IPS-NIHi11 (cell line): ENCODE results near the gene ACKR2.
A peak's percentile ranks its signal among the peaks of the same experiment; 100 is the strongest.

Experiments
- DNase-seq: peaks from one replicate; pipeline ENCODE4 v3.0.0; 2012; ENCODE audit warnings: mixed read lengths, low spot score

Gene ACKR2

GRCh38 chr3:42887084-42887483, 77.8 kb downstream of the ACKR2 start:
- DNase-seq = no peak

- DNase-seq = peak; percentile 34
Measured at GRCh38 chr3:42891042-42891441, 81.8 kb downstream of the ACKR2 start.

DNA sequence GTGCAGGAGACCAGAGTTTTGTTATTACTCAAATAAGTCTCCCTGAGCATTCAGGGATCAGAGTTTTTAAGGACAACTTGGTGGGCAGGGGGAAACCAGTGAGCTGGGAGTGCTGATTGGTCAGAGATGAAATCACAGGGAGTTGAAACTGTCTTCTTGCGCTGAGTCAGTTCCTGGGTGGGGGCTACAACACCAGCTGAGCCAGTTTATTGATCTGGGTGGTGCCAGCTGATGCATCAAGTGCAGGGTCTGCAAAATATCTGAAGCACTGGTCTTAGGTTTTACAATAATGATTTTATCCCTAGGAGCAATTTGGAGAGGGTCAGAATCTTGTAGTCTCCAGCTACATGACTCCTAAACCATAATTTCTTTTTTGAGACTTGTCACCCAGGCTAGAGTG, 82.9 kb downstream of the ACKR2 start:
- DNase-seq = no peak

- no peak for DNase-seq
Measured at GRCh38 chr3:42892807-42893206, 83.6 kb downstream of the ACKR2 start.

- DNase-seq = no peak
Measured at GRCh38 chr3:42894698-42895579, 85.7 kb downstream of the ACKR2 start.

DNA sequence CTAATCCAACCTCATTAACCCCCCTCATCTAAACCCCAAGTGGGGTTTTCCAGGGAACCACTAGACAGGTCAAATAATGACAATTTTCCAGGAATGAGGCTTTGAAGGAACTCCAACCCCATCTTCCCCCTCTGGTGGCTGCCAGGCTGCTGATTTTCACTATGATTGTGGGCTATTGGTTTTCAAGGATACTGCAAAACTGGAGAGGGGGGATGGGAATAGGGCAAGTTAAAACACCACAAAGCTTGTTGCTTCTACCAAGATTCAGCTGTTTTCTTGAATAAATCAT, 86.3 kb downstream of the ACKR2 start:
- no peak for DNase-seq

GRCh38 chr3:42898896-42899675, 89.8 kb downstream of the ACKR2 start:
- DNase-seq = no peak

DNA sequence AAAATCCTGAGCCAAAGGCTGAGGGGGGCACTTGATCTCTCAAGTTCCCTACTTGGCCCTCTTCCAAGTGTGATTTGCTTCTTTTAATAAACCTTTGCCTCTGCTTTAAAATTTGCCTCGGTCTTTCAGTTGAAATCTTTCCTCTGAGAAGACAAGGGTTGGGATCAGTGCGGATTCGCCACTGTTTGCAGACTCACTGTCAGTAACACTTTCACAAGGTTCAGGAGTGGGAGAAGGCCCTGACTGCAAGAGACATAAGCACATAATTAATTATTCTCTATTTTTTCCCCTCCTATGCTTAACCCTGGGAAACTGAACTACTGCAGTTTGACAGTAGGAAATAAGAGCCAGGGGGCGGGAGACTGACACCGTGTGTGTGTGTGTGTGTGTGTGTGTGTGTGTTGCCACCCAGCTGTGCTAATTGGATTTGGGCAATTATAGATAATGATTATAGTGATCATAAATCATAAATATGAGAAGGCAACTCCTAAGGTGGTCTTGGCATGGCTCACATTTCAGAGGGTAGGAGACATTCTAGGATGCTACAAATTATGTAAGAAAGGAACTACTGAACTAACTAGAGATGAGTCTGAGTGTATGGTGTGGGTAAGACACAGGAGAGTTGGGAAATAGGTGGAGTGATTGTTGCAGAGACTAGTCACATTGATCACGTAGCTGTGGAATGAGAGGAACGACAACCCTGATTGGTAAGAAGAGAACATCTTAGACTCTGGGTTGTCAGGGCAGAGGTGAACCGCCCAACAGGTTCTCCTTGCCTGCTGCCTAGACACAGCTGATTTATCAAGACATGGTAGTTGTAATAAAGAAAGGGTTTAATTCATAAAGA, 91.2 kb downstream of the ACKR2 start:
- DNase-seq = no peak

DNA sequence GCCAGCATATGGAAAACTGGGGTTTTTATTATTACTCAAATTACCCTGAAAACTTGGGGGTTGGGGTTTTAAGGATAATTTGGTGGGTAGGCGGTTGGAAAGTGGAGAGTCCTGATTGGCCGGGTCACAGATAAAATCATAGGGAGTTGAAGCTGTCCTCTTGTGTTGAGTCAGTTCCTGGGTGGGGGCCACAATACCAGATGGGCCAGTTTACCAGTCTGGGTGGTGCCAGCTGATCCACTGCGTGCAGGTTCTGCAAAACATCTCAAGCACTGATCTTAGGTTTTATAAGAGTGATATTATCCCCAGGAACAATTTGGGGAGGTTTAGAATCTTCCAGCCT, 91.8 kb downstream of the ACKR2 start:
- no peak for DNase-seq

GRCh38 chr3:42902257-42902656, 93.0 kb downstream of the ACKR2 start:
- DNase-seq = no peak

GRCh38 chr3:42904076-42904475, 94.8 kb downstream of the ACKR2 start:
- DNase-seq = no peak

GRCh38 chr3:42905740-42906069, 96.5 kb downstream of the ACKR2 start:
- DNase-seq = no peak

DNA sequence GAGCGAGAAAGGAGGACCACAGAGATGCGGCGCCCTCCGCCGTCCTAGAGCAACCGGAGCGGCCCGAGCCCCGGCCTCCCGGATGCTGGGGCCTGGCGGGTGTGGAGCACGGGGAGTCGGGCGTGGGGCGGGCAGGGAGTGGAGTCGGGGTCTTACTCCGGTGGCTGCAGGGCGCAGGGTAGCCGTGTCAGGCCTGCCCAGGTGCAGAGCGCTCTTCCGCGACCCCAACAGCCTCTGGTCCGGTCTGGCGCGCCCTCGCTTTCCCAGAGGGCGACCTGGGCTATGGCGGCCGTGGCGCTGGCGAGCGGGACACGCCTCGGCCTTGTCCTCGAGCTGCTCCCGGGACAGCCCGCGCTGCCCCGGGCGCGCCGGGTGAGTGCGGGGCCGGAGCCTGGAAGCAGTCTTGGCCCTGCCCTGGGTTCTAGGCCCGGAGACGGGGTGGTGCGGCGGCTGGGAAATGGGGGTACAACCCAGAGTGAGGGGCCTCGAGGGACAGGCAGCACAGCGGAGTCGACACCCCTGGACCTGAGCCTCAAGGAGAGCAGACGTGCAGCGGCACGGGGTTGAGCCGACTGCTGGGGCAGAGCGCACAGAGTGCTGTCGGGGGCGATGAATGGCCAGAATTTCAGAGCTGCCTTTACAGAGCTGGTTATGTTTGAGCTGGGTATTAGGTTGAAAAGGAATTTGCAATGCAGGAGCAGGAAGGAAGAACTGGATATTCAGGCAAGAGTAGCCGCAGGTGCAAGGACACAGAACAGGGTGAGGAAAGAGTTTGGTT, 97.0 kb downstream of the ACKR2 start, which contains the start of gene ZNF662:
Gene ZNF662, plus strand, starts transcription at position 73 of the 778 bp plus-strand sequence. CDS start 1,973 bp downstream, outside the sequence.
- DNase-seq = no peak

DNA sequence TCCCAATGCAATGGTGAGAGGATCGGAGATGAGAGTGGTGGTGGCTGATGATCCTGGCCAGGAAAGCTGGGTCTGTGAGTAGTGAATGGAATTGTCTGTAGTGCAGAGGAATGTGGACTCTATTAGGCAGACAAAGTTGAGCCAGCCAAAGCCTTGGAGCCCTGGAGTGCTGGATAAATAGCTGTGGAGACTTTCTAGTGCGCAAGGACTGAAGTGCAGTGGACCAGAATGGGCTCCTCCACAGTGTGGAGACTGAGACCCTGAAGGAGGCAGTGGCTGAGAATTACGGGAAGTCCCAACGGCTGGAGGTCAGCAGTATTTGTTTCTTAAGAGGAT, 97.6 kb downstream of the ACKR2 start:
- no peak for DNase-seq

DNA sequence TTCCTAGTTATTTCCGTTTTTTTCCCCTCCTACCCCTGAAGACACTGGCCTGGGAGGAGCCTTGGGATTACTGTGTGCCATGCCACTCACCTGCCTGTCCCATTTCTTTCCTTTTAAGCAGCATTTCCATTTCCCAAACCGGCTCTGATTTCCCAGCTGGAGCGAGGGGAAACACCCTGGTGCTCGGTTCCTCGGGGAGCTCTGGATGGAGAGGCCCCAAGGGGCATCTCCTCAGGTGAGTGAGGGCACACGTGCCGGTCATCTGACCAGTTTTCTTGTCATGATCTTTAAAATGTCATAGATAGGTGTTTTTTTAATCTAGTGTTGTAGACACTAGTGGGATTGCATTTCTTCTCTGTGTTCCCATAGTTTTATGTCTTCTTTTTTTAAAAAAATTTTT, 99.4 kb downstream of the ACKR2 start:
- no peak for DNase-seq

GRCh38 chr3:42911551-42911950, 102.3 kb downstream of the ACKR2 start:
- no peak for DNase-seq

DNA sequence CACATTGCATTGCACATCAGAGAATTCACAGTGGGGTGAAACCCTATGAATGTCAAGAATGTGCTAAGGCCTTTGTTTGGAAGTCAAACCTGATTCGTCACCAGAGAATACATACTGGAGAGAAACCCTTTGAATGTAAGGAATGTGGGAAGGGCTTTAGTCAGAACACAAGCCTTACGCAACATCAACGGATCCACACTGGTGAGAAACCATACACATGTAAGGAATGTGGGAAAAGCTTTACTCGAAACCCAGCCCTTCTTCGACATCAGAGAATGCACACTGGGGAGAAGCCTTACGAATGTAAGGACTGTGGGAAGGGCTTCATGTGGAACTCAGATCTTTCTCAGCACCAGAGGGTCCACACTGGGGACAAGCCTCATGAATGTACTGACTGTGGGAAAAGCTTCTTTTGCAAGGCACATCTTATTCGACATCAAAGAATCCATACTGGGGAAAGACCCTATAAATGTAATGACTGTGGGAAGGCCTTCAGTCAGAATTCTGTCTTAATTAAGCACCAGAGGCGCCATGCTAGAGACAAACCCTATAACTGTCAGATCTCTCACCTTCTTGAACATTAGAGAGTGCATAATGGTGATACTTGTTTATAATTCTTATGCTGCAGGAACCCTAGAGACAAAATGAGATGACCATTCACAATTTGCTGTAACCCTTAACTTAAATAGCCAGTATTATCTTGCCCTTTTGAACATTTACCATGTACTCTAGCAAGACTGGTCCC, 105.7 kb downstream of the ACKR2 start:
- DNase-seq = no peak
